ENCODE measurements around the gene RAD51C.
"Not testable (repeated sequence)": the region's sequence is repeated elsewhere in the genome, so short reads cannot be mapped to it uniquely, and the experiment has no call there.

RAD51C gene

DNA sequence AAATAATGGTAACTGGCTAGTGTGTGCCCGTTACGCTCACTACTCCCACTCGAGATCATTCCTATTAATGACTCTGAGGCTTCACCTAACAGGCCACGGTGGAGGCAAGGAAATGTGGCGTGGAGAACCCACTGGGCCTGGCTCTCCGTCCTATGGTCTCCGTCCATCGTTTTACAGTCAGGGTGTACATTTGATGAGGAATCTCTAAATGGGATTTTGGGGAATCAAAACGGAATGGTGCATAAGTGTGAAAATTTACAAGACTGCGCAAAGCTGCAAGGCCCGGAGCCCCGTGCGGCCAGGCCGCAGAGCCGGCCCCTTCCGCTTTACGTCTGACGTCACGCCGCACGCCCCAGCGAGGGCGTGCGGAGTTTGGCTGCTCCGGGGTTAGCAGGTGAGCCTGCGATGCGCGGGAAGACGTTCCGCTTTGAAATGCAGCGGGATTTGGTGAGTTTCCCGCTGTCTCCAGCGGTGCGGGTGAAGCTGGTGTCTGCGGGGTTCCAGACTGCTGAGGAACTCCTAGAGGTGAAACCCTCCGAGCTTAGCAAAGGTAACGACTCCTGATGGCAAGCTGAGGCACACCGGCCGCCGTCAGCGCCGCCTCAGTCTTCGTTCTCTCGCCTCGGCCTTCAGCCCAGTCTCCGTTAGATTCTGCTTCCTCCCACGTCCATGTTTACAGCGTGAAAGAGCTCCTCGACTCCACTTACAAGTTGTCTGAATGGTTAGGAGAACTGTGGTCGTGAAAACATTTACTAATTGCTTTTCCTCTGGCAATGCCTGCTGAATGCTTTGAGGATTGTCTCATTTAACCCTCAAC, at the start of gene RAD51C:
RAD51C (plus strand) TSS at position 364 of the 817 bp plus-strand sequence; CDS start at position 406, 42 bp downstream.
- peak in 55 of 56 donors; percentile 21 to 90 (median 68) for DNase-seq

DNA sequence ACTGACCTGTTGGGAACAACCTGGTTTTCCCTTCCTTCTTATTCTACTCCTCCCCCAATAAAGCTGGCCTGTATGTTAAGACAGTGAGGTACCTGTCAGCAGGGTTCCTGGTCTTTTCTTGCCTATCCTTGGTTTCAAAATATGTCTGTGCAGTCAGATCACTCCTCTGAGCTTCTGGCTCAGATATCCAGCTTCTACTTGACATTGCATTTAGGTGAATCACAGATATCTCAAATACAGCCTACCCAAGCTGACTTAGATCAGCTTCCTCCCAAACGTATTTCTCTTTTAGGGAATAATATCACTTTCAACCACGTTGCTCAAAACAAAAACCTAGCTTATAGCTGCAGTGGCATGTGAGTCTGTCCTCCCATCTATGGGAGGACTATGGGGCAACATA, 49.3 kb upstream of the RAD51C start:
- no peak for DNase-seq

DNA sequence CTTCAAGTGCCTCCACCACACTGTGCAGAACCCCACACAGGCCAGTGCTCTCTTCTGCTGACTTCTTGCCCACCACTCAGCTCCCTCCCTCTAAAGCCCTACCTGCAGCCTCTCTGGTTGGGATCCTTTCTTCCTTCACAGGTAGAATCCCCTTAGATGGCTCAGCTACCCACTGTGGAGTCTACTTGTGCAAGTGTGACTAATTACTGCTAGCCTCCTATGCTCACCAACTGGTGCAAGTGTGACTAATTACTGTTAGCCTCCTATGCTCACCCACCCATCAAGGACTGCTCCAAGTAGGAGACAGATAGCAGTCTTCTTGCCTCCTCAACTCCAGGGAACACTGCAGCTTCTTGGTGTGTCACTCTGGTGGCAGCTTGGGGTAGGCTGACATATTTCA, 44.2 kb upstream of the RAD51C start:
- no peak for DNase-seq

DNA sequence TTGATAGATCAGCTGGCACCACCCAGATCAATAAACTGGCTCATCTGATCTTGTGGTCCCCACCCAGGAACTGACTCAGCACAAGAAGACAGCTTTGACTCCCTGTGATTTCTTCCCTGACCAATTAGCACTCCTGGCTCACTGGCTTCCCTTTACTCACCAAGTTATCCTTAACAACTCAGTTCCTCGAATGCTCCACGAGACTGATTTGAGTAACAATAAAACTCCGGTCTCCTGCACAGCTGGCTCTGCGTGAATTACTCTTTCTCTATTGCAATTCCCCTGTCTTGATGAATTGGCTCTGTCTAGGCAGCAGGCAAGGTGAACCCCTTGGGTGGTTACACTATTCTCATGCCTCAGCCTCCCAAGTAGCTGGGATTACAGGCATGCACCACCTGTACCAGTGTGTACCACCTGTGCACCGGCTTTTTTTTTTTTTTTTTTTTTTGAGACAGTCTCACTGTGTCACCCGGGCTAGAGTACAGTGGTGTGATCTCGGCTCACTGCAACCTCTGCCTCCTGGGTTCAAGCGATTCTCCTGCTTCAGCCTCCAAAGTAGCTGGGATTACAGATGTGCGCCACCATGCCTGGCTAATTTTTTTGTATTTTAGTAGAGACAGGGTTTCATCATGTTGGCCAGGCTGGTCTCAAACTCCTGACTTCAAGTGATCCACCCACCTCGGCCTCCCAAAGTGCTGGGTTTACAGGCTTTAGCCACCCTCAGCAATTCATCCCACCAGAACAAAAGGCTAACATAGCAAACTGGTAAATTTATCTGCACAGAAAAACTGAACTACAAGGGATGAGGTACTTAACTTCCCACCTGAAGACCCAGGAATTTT, 34.2 kb upstream of the RAD51C start:
- not testable (repeated sequence) for DNase-seq

DNA sequence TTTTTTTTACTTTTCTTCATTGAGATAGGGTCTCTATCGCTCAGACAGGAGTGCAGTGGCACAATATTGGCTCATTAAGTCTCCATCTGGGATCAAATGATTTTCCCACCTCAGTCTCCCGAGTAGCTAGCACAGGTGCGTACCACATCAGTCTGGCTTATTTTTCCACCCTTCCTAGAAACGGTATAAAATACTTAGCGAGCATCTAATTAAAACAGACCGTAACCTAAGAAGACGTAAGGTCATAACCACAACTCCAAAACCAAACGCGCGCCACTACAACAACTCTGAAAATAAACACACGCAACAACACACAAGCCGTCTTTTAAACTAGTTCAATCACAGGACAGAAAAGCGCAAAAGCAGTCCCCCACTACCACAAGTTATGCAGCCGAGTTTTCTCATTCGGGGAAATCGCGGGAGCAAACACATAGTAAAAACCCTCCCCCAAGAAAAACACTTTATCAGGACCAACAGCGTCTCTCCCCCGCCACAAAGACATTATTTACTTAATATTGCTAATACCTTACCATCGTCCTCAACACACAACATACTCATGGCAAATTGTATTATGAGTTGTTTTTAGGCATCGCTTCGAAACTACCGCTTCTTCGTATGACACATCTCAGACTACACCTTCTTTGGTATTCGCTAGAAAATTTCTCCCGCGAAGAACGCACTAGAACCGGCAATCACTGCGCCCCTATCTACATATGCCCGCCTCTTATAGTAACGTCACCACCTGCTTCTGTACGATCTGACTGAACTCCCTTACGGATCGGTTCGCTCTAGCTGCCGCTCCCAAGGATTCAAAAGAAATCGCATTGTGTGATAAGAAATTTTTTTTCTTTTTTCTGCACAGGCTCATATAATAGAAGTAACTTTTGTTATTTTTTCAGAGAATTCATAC, 33.3 kb upstream of the RAD51C start:
- peak in 55 of 56 donors; percentile 5 to 93 (median 72) for DNase-seq

DNA sequence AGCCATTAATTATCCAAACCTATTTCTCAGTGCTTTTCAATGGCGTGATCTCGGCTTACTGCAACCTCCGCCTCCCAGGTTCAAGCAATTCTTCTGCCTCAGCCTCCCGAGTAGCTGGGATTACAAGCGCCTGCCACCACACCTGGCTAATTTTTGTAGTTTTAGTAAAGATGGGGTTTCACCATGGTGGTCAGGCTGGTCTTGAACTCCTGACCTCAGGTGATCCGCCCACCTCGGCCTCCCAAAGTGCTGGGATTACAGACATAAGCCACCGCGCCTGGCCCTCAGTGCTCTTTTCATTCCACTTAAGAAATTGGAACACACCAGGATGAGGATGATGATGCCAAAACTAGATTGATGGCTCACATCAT, 32.7 kb upstream of the RAD51C start:
- not testable (repeated sequence) for DNase-seq

DNA sequence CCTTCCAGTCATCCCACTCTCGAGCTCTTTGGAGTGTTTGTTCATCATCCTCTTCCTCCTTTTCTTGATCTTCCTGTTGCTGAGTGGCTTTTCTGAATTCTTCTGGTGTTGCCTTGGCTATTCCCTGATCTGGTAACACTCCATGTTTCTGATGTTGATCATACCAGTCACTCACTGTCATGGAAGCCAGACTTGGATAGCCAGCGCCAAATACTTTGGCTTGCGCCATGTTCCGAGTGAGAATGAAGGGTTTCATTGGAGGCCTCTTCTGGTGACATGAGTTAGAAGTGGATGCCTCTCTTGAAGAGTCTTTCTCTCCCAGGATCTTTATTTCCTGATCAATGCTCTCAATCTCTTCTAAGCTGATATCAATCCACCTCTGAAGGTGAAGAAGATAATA, 31.8 kb upstream of the RAD51C start:
- DNase-seq = no peak

DNA sequence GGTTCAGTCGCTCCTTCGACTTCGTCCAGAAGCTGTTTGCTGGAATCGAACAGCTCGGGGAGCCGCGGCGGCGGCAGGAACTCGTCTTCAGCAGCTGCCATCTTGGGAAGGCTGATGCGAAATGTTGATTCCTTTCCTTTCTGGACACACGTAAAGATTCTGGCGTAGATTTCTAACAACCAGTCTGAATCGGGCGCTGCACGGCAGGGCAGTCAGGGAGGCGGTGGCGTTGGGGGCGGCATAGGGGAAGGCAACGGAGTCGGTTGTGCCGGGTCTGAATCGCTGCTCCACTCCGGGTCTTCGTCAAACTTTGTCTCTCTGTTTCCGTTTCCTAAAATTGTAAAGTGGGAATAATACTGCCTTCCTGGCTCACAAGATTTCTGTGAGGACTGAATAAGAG, 30.9 kb upstream of the RAD51C start:
- DNase-seq = no peak

DNA sequence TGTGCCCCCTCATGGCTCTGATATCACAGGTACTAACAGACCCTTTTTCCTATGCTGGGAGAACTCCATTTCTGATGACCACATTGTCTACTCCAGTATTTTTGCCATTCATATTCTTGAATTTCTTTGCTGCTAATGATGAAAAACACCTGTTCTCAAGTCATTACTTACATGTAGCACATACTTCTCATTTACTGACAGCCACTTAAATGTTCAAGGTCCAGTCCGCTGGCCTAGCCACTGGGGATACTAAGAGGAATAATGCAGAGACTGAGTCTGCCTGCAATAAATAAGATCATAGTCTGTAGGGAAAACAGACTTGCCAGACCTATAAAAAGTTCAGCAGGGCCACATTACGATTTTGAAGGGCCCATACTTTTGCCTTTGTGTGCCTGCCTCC, 28.1 kb upstream of the RAD51C start:
- DNase-seq = no peak

DNA sequence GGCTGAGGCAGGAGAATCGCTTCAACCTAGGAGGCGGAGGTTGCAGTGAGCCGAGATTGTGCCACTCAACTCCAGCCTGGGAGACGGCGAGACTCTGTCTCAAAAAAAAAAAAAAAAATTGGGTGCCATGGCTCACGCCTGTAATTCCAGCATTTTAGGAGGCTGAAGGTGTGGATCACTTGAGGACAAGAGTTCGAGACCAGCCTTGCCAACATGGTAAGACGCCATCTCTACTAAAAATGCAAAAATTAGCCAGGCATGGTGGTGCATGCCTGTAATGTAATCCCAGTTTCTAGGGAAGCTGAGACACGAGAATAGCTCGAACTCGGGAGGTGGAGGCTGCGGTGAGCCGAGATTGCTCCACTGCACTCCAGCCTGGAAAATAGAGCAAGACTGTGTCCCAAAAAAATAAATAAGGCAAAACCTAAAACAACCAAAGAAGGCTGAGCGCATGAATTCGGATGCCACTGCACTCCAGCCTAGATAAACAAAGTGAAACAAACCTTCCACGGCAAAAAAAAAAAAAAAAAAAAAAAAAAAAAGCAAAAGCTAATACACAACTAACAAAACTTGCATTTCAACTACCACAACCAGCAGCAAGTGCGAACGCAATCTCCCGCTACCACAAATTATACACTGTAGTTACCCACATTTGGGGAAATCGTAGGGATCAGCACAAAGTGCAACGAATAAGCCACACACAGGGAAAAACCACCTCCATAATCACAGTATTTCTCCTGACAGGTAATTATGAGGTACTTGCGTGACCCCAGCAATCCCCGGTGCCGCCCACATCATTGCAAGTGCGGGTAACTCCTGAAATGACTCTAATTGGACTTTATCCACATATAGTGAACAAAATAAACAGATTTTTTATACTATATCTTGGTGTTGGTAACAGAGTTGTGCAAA, 26.2 kb upstream of the RAD51C start:
- DNase-seq = no peak

DNA sequence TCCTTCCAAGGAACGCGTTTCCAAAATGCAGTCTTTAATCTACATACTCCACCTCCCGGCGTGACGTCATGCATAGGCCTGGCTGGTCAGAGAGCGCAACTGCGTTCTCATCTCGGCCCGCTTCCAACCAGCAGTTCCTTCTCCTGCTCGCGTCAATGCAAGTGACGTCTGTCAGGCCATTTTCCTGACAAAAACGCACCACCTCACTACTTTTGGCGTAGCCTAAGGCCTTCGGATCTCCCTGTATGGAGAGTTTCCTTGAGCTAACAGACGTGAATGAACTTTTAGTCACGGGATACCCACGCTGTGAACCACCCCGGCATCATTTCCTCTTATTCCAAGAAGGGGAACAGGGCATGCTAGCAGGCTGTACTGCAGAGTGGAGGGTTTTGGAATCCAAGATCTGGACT, 25.5 kb upstream of the RAD51C start:
- DNase-seq = peak in 38 of 56 donors; percentile 2 to 57 (median 18)

DNA sequence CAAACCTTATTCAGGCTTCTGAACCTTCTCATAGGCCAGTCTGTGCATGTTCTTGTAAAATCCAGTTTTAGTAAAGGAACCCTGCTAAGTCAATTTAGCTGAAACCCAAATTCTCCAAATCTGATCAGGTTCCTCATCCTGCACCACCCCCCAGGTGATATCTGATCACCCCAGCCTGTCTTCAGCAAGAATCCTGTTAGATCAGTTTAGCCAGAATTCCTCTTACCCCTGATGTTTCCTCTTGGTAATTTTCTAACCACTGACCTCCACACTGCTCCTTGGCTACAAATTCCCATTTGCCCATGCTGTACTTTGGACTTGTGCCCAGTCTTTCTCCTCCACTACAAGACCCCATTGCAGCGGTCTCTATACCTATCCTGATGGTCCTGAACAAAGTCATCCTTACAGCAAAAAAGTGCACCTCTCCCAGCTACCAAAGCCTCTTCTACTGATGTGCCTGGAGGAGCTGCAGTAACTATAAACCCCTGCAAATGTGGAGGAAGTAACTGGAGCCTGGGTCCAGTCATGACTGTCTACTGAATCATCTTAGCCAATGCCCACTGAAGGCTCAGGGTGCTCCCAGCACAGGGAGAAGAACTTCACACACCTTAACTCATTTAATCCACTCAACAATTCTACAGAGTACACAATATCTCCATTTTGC, 24.3 kb upstream of the RAD51C start:
- no peak for DNase-seq

DNA sequence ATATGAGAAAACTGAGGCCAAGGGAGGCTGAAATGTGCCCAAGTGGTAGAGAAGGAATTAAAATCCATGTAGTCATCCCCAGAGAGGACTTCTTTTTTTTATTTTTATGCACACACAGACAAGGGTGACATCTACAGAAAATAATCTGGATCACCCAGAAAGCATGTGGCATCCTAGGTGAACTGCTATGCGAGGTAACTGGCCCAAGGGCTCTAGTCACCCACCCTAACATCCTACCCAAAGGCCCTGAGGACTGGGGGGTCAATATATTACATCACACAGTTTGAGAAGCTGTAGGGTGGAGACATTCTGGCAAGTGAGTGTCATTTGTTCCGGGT, 23.8 kb upstream of the RAD51C start:
- DNase-seq = no peak

DNA sequence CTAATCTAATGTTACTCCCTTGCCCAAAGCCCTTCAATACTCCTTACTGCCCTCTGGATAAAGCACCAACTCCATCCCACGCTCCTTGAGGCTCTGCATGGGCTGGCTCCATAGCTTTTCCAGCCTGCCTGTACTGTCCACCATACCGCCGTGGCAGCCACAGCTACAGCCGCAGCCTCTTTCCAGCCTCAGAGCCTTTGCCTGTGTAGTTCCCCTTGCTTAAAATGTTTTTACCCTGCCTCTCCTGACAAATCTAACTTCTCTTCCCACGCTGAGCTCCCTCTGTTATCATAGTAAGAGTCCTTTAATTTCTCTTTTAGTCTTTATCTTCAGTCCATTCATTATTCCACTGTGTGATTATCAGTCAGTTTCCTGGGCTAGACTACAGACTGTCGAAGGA, 22.5 kb upstream of the RAD51C start:
- DNase-seq = no peak

DNA sequence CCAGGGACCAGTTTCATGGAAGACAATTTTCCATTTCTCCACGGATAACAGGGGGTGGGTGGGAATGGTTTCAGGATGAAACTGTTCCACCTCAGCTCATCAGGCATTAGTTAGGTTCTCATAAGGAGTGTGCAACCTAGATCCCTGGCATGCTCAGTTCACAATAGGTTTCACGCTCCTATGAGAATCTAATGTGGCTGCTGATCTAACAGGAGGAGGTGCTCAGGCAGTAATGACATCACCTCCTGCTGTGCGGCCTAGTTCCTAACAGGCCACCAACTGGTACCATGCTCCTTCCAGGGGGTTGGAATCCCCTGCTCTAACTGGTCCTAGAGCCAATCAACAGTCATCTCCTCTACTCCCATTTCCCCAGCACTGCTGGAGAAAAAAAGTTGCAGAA, 20.4 kb upstream of the RAD51C start:
- DNase-seq = no peak

DNA sequence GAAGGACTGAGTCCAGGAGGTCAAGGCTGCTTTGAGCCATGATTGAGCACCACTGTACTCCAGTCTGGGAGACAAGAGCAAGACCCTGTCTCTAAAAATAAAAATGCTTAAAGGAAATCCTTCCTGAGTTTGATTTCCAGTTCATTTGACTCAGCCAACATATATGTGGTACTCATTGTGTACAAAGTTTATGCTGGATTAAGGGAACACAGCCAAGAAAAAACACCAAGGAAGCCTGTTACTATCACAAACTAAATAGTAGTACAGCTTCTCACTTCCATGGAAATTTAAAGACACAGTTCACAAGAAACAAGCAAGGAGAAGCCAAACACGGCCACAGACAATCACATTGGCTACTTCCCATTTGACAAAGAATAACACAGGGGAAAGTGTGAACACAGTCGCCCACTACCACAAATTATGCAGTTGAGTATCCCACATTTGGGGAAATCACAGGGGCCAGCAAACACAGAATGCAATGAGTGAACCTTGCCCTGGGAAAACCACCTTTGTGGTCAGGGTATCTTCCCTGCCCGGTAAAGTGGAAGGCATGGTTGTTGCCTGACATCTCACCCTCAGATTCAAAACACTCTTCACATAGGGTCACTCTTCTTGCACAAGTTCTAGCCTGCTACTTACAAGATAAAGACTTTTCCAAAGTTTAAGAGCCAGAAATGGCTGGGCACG, 15.1 kb upstream of the RAD51C start:
- no peak for DNase-seq

DNA sequence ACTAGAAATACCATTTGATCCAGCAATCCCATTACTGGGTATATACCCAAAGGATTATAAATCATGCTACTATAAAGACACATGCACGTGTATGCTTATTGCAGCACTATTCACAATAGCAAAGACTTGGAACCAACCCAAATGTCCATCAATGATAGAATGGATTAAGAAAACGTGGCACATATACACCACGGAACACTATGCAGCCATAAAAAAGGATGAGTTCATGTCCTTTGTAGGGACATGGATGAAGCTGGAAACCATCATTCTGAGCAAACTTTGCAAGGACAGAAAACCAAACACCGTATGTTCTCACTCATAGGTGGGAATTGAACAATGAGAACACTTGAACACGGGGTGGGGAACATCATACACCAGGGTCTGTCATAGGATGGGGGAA, 14.1 kb upstream of the RAD51C start:
- DNase-seq = not testable (repeated sequence)

DNA sequence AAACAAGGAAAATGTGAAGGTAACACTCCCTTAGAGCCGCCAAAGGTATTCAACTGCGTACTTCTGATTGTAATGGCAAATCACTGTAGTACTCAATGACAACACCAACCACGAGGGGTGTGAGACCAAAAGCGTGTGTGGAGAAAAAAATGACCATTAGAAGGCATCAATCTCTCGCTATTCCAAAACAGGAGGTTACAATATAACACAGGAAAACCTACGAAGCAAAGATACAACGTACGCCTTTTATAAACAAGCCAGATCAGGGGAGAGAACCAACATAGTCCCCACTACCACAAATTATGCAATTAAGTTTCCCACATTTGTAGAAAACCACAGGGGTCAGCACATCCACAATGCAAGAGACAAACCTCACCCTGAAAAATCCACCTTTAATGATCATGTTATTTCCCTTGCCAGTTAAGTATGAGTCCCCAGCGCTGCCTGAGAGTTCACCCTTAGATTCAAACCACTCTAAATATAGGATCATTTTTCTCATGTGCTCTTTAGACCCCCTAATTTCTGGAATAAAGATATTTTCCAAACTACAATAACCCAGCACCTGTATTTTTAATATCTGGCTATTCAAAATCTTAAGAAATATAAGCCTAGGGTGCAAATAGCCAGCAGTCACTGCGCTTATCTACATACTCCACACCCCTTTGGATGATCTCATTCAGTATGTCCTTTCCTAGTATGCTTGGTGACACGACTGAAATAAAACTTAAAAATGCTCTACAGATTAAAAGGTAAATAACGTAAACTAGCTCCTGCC, 13.0 kb upstream of the RAD51C start:
- no peak for DNase-seq

DNA sequence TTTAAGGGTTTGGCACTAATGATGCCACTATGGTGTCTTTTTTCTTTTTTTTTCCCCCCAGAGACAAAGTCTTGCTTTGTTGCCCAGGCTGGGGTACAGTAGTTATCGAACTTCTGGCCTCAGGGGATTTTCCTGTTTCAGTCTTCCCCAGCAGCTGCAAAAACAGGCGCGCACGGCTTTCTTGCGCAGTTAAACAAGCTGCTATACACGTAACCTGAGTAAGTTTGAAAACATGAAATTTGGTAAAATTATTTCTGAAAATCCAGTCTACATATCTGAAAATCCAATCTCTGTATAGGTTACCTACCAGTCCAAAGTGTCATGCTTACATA, 12.4 kb upstream of the RAD51C start:
- DNase-seq = no peak
